MCF 10A (cell line): Measurements from ENCODE around the gene CPOX. TPM values are rescaled to one million over a fixed set of nuclear protein-coding genes. Genes with fewer than 3 reads are reported as not detected.

Source experiments
- BruUV-seq: library from RNA; stranded (reverse); fragments of 400-500 nt; replicated peaks from 2 replicates; lab custom pipeline; 2021; lab: Mats Ljungman, UMichigan
- CTCF ChIA-PET: fragments of 300-600 bp; sonication (Branson Sonifier 250); formaldehyde crosslinking; extraction: SDS; loops from one replicate; lab custom pipeline; 2021; ENCODE audit warnings: antibody characterized with exemption, inconsistent platforms; lab: Yijun Ruan, JAX
- POLR2A ChIA-PET: fragments of 300-600, 350-650 bp; sonication (Branson Sonifier 250); formaldehyde crosslinking; extraction: SDS; loops from one replicate; lab custom pipeline; 2020; ENCODE audit warnings: antibody characterized with exemption, inconsistent platforms; lab: Yijun Ruan, JAX
- DNase-seq: peaks from one replicate; pipeline ENCODE4 v3.0.0-alpha.2; 2018; ENCODE audit not compliant: unreplicated experiment
- H3K27ac Mint-ChIP-seq: one replicate; pipeline ENCODE4 v1.8.0; 2022; ENCODE audit warnings: mild to moderate bottlenecking, low read depth, mixed read lengths; ENCODE audit not compliant: unreplicated experiment
- H3K27me3 Mint-ChIP-seq: one replicate; pipeline ENCODE4 v1.8.0; 2022; ENCODE audit warnings: mixed read lengths; ENCODE audit not compliant: insufficient read depth, unreplicated experiment
- H3K36me3 Mint-ChIP-seq: one replicate; pipeline ENCODE4 v1.8.0; 2022; ENCODE audit warnings: mild to moderate bottlenecking, moderate library complexity, mixed read lengths; ENCODE audit not compliant: insufficient read depth, unreplicated experiment
- H3K4me1 Mint-ChIP-seq: one replicate; pipeline ENCODE4 v1.8.0; 2022; ENCODE audit warnings: mixed read lengths; ENCODE audit not compliant: insufficient read depth, unreplicated experiment
- H3K4me3 Mint-ChIP-seq: one replicate; pipeline ENCODE4 v1.8.0; 2022; ENCODE audit warnings: mild to moderate bottlenecking, moderate library complexity, mixed read lengths; ENCODE audit not compliant: unreplicated experiment
- H3K9me3 Mint-ChIP-seq: one replicate; pipeline ENCODE4 v1.8.0; 2022; ENCODE audit warnings: mixed read lengths; ENCODE audit not compliant: unreplicated experiment
- CTCF ChIP-seq: fragments of 200-600 bp; IDR thresholded peaks from one replicate; pipeline ENCODE4 v1.8.0; 2022; ENCODE audit warnings: antibody characterized with exemption, mild to moderate bottlenecking; ENCODE audit not compliant: unreplicated experiment
- intact Hi-C: fragments of 100-400 bp; cut with micrococcal nuclease; formaldehyde crosslinking; loops from 2 replicates; pipeline ENCODE4 v1.14.1; 2022
- total RNA-seq: library from RNA; stranded (reverse); gene quantifications from 2 replicates; pipeline ENCODE4 v1.2.3, GENCODE V29; 2022

The CPOX gene
- total RNA-seq, 1 experiment from 2014 or later: 10.8 TPM

GRCh38 chr3:98534734-98535133, 58.7 kb downstream of the CPOX start:
- CTCF ChIA-PET: interaction anchor here (0.6 kb wide), 2 partner anchors 12 to 155 kb away, joined by 3 to 8 read pairs; partner anchors contain the start of gene CLDND1
- intact Hi-C loops: no loop called here
- Mint-ChIP-seq H3K27ac (no peak overlapping the region), H3K36me3 (no peaks in the 10 kb centered on the region), H3K9me3 (no peaks in the 10 kb centered on the region), H3K4me3 (no peak overlapping the region), H3K27me3 (no peaks in the 10 kb centered on the region), H3K4me1 (no peaks in the 10 kb centered on the region)
- POLR2A ChIA-PET: no interaction called here
- no TSS peak for BruUV-seq
- no peak for DNase-seq
- TF ChIP-seq CTCF: no peak

GRCh38 chr3:98534168-98534567, 59.2 kb downstream of the CPOX start:
- ChIA-PET CTCF (interaction anchor here (0.6 kb wide), 1 partner anchor 11 kb away, joined by 3 read pairs; the partner anchor contains the start of gene CLDND1), POLR2A (no interaction called here)
- no TSS peak for BruUV-seq
- H3K4me3 Mint-ChIP-seq: no peak overlapping the region
- TF ChIP-seq CTCF: no peak
- intact Hi-C loops: no loop called here
- no peaks in the 10 kb centered on the region for H3K4me1 Mint-ChIP-seq
- no peak overlapping the region for H3K27ac Mint-ChIP-seq
- no peaks in the 10 kb centered on the region for H3K9me3 Mint-ChIP-seq
- no peaks in the 10 kb centered on the region for H3K27me3 Mint-ChIP-seq
- H3K36me3 Mint-ChIP-seq: no peaks in the 10 kb centered on the region
- no peak for DNase-seq

GRCh38 chr3:98532709-98533571, 60.5 kb downstream of the CPOX start:
- DNase-seq: no peak
- CTCF ChIA-PET: interaction anchor here (0.6 to 1.5 kb wide), 4 partner anchors 27 to 568 kb away, joined by 3 to 4 read pairs (median 3); no protein-coding TSS in a partner anchor
- POLR2A ChIA-PET: interaction anchor here (1.8 kb wide), 1 partner anchor 11 kb away, joined by 9 read pairs; the partner anchor contains the start of gene CLDND1
- intact Hi-C loops: no loop called here
- Mint-ChIP-seq H3K27me3 (no peaks in the 10 kb centered on the region), H3K4me3 (no peak overlapping the region), H3K27ac (no peak overlapping the region), H3K9me3 (no peaks in the 10 kb centered on the region), H3K36me3 (no peaks in the 10 kb centered on the region), H3K4me1 (no peaks in the 10 kb centered on the region)
- no TSS peak for BruUV-seq
- no peak for TF ChIP-seq CTCF

GRCh38 chr3:98532275-98532637, 61.2 kb downstream of the CPOX start:
- intact Hi-C loops: no loop called here
- ChIA-PET POLR2A (interaction anchor here (1.8 kb wide), 1 partner anchor 10 kb away, joined by 9 read pairs; the partner anchor contains the start of gene CLDND1), CTCF (no interaction called here)
- H3K36me3 Mint-ChIP-seq: no peaks in the 10 kb centered on the region
- H3K4me1 Mint-ChIP-seq: no peaks in the 10 kb centered on the region
- no peak overlapping the region for H3K4me3 Mint-ChIP-seq
- no peak for DNase-seq
- no peaks in the 10 kb centered on the region for H3K9me3 Mint-ChIP-seq
- no peak for TF ChIP-seq CTCF
- BruUV-seq: no TSS peak
- no peaks in the 10 kb centered on the region for H3K27me3 Mint-ChIP-seq
- no peak overlapping the region for H3K27ac Mint-ChIP-seq
